Activated T-cell treated with anti-CD3 and anti-CD28 coated beads, Interleukin-2, amount 50 U/mL, for 24 hours (primary cell): ENCODE data around the gene CRY2.
"Not testable (repeated sequence)": the region's sequence is repeated elsewhere in the genome, so short reads cannot be mapped to it uniquely, and the experiment has no call there.

ENCODE experiments used
- DNase-seq: peaks from one replicate; pipeline ENCODE4 v3.0.0-alpha.2; 2020
- H3K27ac Mint-ChIP-seq: 2 replicates; pipeline ENCODE4 v1.8.0; 2020; ENCODE audit warnings: mild to moderate bottlenecking, mixed read lengths
- H3K27me3 Mint-ChIP-seq: 2 replicates; pipeline ENCODE4 v1.8.0; 2020; ENCODE audit warnings: mixed read lengths
- H3K36me3 Mint-ChIP-seq: 2 replicates; pipeline ENCODE4 v1.8.0; 2020; ENCODE audit warnings: low read depth, mixed read lengths
- H3K4me1 Mint-ChIP-seq: 2 replicates; pipeline ENCODE4 v1.8.0; 2020; ENCODE audit warnings: low read depth, mixed read lengths
- H3K4me3 Mint-ChIP-seq: 2 replicates; pipeline ENCODE4 v1.8.0; 2020; ENCODE audit warnings: mild to moderate bottlenecking, moderate library complexity, mixed read lengths
- H3K9me3 Mint-ChIP-seq: 2 replicates; pipeline ENCODE4 v1.8.0; 2020; ENCODE audit warnings: mixed read lengths

The CRY2 gene

GRCh38 chr11:45807792-45808238 is 39.5 kb upstream of the CRY2 start:
- no peaks in the 10 kb centered on the region for H3K9me3 Mint-ChIP-seq
- H3K27me3 Mint-ChIP-seq, result no peaks in the 10 kb centered on the region
- H3K4me1 Mint-ChIP-seq, result peaks cover 47% of the 10 kb centered on the region
- H3K27ac Mint-ChIP-seq, result peak overlapping the region; percentile 57
- H3K36me3 Mint-ChIP-seq, result peaks cover 56% of the 10 kb centered on the region
- DNase-seq, result no peak
- peak overlapping the region; percentile 89 for H3K4me3 Mint-ChIP-seq

- not testable (repeated sequence) for DNase-seq, H3K27me3 Mint-ChIP-seq, H3K9me3 Mint-ChIP-seq, H3K4me3 Mint-ChIP-seq
- Mint-ChIP-seq H3K36me3 (peaks cover 56% of the 10 kb centered on the region), H3K4me1 (peaks cover 49% of the 10 kb centered on the region), H3K27ac (peak overlapping the region; percentile 83)
These were observed 38.8 kb upstream of the CRY2 start for GRCh38 chr11:45808427-45808826.

GRCh38 chr11:45809456-45810395 is 37.5 kb upstream of the CRY2 start:
- H3K27me3 Mint-ChIP-seq, result no peaks in the 10 kb centered on the region
- H3K27ac Mint-ChIP-seq, result peak overlapping the region; percentile 79
- DNase-seq, result no peak
- no peak overlapping the region for H3K4me3 Mint-ChIP-seq
- peaks cover 56% of the 10 kb centered on the region for H3K36me3 Mint-ChIP-seq
- peaks cover 45% of the 10 kb centered on the region for H3K4me1 Mint-ChIP-seq
- no peaks in the 10 kb centered on the region for H3K9me3 Mint-ChIP-seq

- DNase-seq, result no peak
- Mint-ChIP-seq H3K4me3 (no peak overlapping the region), H3K9me3 (no peaks in the 10 kb centered on the region), H3K36me3 (peaks cover 56% of the 10 kb centered on the region), H3K4me1 (peaks cover 45% of the 10 kb centered on the region), H3K27me3 (no peaks in the 10 kb centered on the region), H3K27ac (peak overlapping the region; percentile 79)
These were observed 36.7 kb upstream of the CRY2 start for GRCh38 chr11:45810431-45811108.

GRCh38 chr11:45811109-45811435 is 36.2 kb upstream of the CRY2 start:
- H3K4me1 Mint-ChIP-seq, result peaks cover 42% of the 10 kb centered on the region
- no peak overlapping the region for H3K27ac Mint-ChIP-seq
- no peak for DNase-seq
- peaks cover 54% of the 10 kb centered on the region for H3K36me3 Mint-ChIP-seq
- H3K4me3 Mint-ChIP-seq, result no peak overlapping the region
- no peaks in the 10 kb centered on the region for H3K27me3 Mint-ChIP-seq
- H3K9me3 Mint-ChIP-seq, result no peaks in the 10 kb centered on the region

- H3K4me1 Mint-ChIP-seq, result peaks cover 35% of the 10 kb centered on the region
- DNase-seq, result no peak
- no peak overlapping the region for H3K27ac Mint-ChIP-seq
- no peaks in the 10 kb centered on the region for H3K27me3 Mint-ChIP-seq
- H3K9me3 Mint-ChIP-seq, result no peaks in the 10 kb centered on the region
- H3K4me3 Mint-ChIP-seq, result no peak overlapping the region
- H3K36me3 Mint-ChIP-seq, result peaks cover 49% of the 10 kb centered on the region
These were observed 35.5 kb upstream of the CRY2 start for GRCh38 chr11:45811571-45812290.

- H3K9me3 Mint-ChIP-seq, result no peaks in the 10 kb centered on the region
- no peaks in the 10 kb centered on the region for H3K27me3 Mint-ChIP-seq
- peaks cover 24% of the 10 kb centered on the region for H3K4me1 Mint-ChIP-seq
- H3K36me3 Mint-ChIP-seq, result peaks cover 41% of the 10 kb centered on the region
- H3K4me3 Mint-ChIP-seq, result no peak overlapping the region
- peak overlapping the region; percentile 69 for H3K27ac Mint-ChIP-seq
- no peak for DNase-seq
These were observed 34.4 kb upstream of the CRY2 start for GRCh38 chr11:45812581-45813548.

- no peak for DNase-seq
- H3K4me1 Mint-ChIP-seq, result peaks cover 2% of the 10 kb centered on the region
- H3K9me3 Mint-ChIP-seq, result no peaks in the 10 kb centered on the region
- H3K4me3 Mint-ChIP-seq, result no peak overlapping the region
- no peaks in the 10 kb centered on the region for H3K27me3 Mint-ChIP-seq
- H3K36me3 Mint-ChIP-seq, result peaks cover 17% of the 10 kb centered on the region
- H3K27ac Mint-ChIP-seq, result no peak overlapping the region
These were observed 31.5 kb upstream of the CRY2 start for GRCh38 chr11:45815747-45816146.

GRCh38 chr11:45816614-45817013 is 30.7 kb upstream of the CRY2 start:
- Mint-ChIP-seq H3K4me3 (no peak overlapping the region), H3K9me3 (no peaks in the 10 kb centered on the region), H3K36me3 (peaks cover 8% of the 10 kb centered on the region), H3K27me3 (no peaks in the 10 kb centered on the region), H3K4me1 (peaks cover 2% of the 10 kb centered on the region), H3K27ac (no peak overlapping the region)
- DNase-seq, result no peak

- H3K27ac Mint-ChIP-seq, result no peak overlapping the region
These were observed 30.1 kb upstream of the CRY2 start for GRCh38 chr11:45817191-45817590.

GRCh38 chr11:45818961-45819605 is 28.2 kb upstream of the CRY2 start:
- no peak overlapping the region for H3K4me3 Mint-ChIP-seq
- H3K27me3 Mint-ChIP-seq, result no peaks in the 10 kb centered on the region
- no peaks in the 10 kb centered on the region for H3K36me3 Mint-ChIP-seq
- H3K27ac Mint-ChIP-seq, result no peak overlapping the region
- no peak for DNase-seq
- H3K9me3 Mint-ChIP-seq, result no peaks in the 10 kb centered on the region
- H3K4me1 Mint-ChIP-seq, result no peaks in the 10 kb centered on the region

More at GRCh38 chr11:45817191-45817590, 30.1 kb upstream of the CRY2 start:
- H3K4me3 Mint-ChIP-seq, result no peak overlapping the region
- H3K9me3 Mint-ChIP-seq, result no peaks in the 10 kb centered on the region
- no peaks in the 10 kb centered on the region for H3K27me3 Mint-ChIP-seq
- peaks cover 2% of the 10 kb centered on the region for H3K4me1 Mint-ChIP-seq
- DNase-seq, result no peak
- peaks cover 2% of the 10 kb centered on the region for H3K36me3 Mint-ChIP-seq

- DNase-seq, result no peak
- Mint-ChIP-seq H3K4me1 (no peaks in the 10 kb centered on the region), H3K27ac (no peak overlapping the region), H3K4me3 (no peak overlapping the region), H3K27me3 (no peaks in the 10 kb centered on the region), H3K9me3 (no peaks in the 10 kb centered on the region), H3K36me3 (no peaks in the 10 kb centered on the region)
These were observed 26.9 kb upstream of the CRY2 start for GRCh38 chr11:45820211-45820857.

GRCh38 chr11:45826492-45826891 is 20.8 kb upstream of the CRY2 start:
- not testable (repeated sequence) for H3K36me3 Mint-ChIP-seq, H3K4me3 Mint-ChIP-seq, H3K9me3 Mint-ChIP-seq, H3K4me1 Mint-ChIP-seq, H3K27ac Mint-ChIP-seq
- peak; percentile 8 for DNase-seq
- H3K27me3 Mint-ChIP-seq, result peaks cover 18% of the 10 kb centered on the region
